GM18858 (cell line): ENCODE results near the gene TMEM144.

Source experiments
- ATAC-seq: cut with Tn5 transposase; IDR thresholded peaks from one replicate; pipeline ENCODE4 v1.9.1; 2021; ENCODE audit not compliant: unreplicated experiment

The TMEM144 gene

GRCh38 chr4:158295053-158295452 lies 84.8 kb downstream of the TMEM144 start:
- ATAC-seq = no peak

GRCh38 chr4:158297866-158298265 lies 87.6 kb downstream of the TMEM144 start:
- no peak for ATAC-seq

GRCh38 chr4:158299459-158300007 lies 89.2 kb downstream of the TMEM144 start:
- ATAC-seq = no peak

- ATAC-seq = no peak
Measured at GRCh38 chr4:158300012-158300411, 89.7 kb downstream of the TMEM144 start.

- no peak for ATAC-seq
Measured at GRCh38 chr4:158302076-158302866, 92.0 kb downstream of the TMEM144 start.

- ATAC-seq = no peak
Measured at GRCh38 chr4:158304694-158305093, 94.4 kb downstream of the TMEM144 start.
